AG08395 (cell line): ENCODE data around the gene PTPRN2.
"Not testable (repeated sequence)": the region's sequence is repeated elsewhere in the genome, so short reads cannot be mapped to it uniquely, and the experiment has no call there.

Source experiments
- DNase-seq: peaks from one replicate; pipeline ENCODE4 v3.0.0; 2012; ENCODE audit warnings: mixed read lengths, low spot score

PTPRN2 gene

GRCh38 chr7:157753713-157754415 is 833.8 kb downstream of the PTPRN2 start:
- DNase-seq = no peak

GRCh38 chr7:157752832-157753291 is 834.8 kb downstream of the PTPRN2 start:
- DNase-seq = no peak

- no peak for DNase-seq
These were observed 835.5 kb downstream of the PTPRN2 start for GRCh38 chr7:157751951-157752673.

GRCh38 chr7:157751406-157751805 is 836.2 kb downstream of the PTPRN2 start:
- no peak for DNase-seq

- no peak for DNase-seq
These were observed 837.3 kb downstream of the PTPRN2 start for GRCh38 chr7:157750291-157750690.

- no peak for DNase-seq
These were observed 841.6 kb downstream of the PTPRN2 start for GRCh38 chr7:157745721-157746709.

- DNase-seq = no peak
These were observed 842.6 kb downstream of the PTPRN2 start for GRCh38 chr7:157744786-157745601.

- no peak for DNase-seq
These were observed 843.7 kb downstream of the PTPRN2 start for GRCh38 chr7:157743781-157744525.

GRCh38 chr7:157740251-157740798 is 847.3 kb downstream of the PTPRN2 start:
- DNase-seq = no peak

- DNase-seq = no peak
These were observed 848.0 kb downstream of the PTPRN2 start for GRCh38 chr7:157739650-157740049.

GRCh38 chr7:157739031-157739430 is 848.6 kb downstream of the PTPRN2 start:
- DNase-seq = no peak

GRCh38 chr7:157738066-157738460 is 849.6 kb downstream of the PTPRN2 start:
- DNase-seq = no peak

- DNase-seq = no peak
These were observed 850.2 kb downstream of the PTPRN2 start for GRCh38 chr7:157737151-157738065.

GRCh38 chr7:157736341-157736740 is 851.3 kb downstream of the PTPRN2 start:
- DNase-seq = no peak

GRCh38 chr7:157735826-157736225 is 851.8 kb downstream of the PTPRN2 start:
- DNase-seq = no peak

- no peak for DNase-seq
These were observed 852.7 kb downstream of the PTPRN2 start for GRCh38 chr7:157734676-157735640.

GRCh38 chr7:157733760-157734395 is 853.7 kb downstream of the PTPRN2 start:
- DNase-seq = not testable (repeated sequence)

- no peak for DNase-seq
These were observed 856.5 kb downstream of the PTPRN2 start for GRCh38 chr7:157731126-157731525.
